Measurements from ENCODE around the gene DLGAP1. TPM values are rescaled to one million over a fixed set of nuclear protein-coding genes. Genes with fewer than 3 reads are reported as not detected.

The DLGAP1 gene
- total and polyA plus RNA-seq, 2 of the 8 experiments (the other 6 are each of a cell fraction or from before 2014, with no cell fraction given), result 11.8 to 16.9 TPM

DNA sequence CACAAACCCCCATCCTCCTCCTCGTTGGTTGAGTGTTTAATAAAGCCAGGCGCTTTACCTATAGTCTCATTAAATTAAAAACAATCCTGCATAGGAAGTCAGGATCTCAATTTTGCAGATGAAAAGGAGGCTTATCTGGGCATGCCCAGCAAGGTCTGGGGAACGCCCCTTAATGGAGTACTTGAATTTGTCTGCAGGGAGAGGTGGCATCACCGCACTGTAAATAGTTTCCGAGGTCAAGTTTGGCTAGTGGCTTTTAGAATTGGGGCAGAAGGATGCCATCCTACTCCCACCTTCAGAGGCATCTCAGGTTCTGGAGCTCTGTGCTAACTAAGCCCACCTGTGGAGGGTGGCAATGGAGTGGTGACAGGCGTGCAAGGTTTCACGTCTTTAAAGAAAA lies 855.9 kb downstream of the DLGAP1 start:
- Histone ChIP-seq H3K36me3 (ENCODE audit: control insufficient read depth in 2 of 4, insufficient read depth in 4 of 4, low read length in 3 of 4) (no peaks in the 10 kb centered on the region), H2BK5ac (ENCODE audit: low read depth, low read length) (peak overlapping the region; percentile 69; the same call in 1 of the 2 replicates), H2AK5ac (ENCODE audit: low read depth, low read length) (peak overlapping the region; percentile 43; the same call in 1 of the 2 replicates), H3K79me2 (ENCODE audit: control insufficient read depth in 1 of 2, insufficient read depth in 2 of 2, low read length in 2 of 2) (peaks cover 0 to 9% of the 10 kb centered on the region in 2 experiments; a peak in 2 of 4 replicates), H3K79me1 (ENCODE audit: low read depth, low read length) (no peaks in the 10 kb centered on the region), H2BK12ac (ENCODE audit: low read depth, low read length) (0 out of 2 replicates have a peak overlapping the region, but pooled peaks have one; percentile 11), H3K4me1 (replicated peaks in 1 of 4; ENCODE audit: control insufficient read depth in 3 of 4, insufficient read depth in 4 of 4, low read length in 3 of 4) (peaks cover 15 to 35% (median 24%) of the 10 kb centered on the region in 4 experiments; a peak in 6 of 7 replicates), H3K4ac (replicated peaks; ENCODE audit: insufficient read length, low read depth, low read length) (no peak overlapping the region), H3K9ac (replicated peaks in 1 of 4; ENCODE audit: extremely low read depth in 1 of 4, low read depth in 3 of 4, low read length in 3 of 4) (no peak overlapping the region), H3K14ac (ENCODE audit: insufficient read length) (no peak overlapping the region), H2AFZ (ENCODE audit: low read length) (no peak overlapping the region), H3K23me2 (ENCODE audit: low read depth, low read length) (peaks cover 4% of the 10 kb centered on the region), H2BK15ac (ENCODE audit: low read length) (no peak overlapping the region), H4K20me1 (replicated peaks in 1 of 2; ENCODE audit: control insufficient read depth in 1 of 2, insufficient read depth in 2 of 2, low read length in 2 of 2) (no peaks in the 10 kb centered on the region), H3K4me3 (ENCODE audit: extremely low read depth in 1 of 4, insufficient read depth in 2 of 4, low read depth in 3 of 4, low read length in 4 of 4) (no peak overlapping the region), H3K9me3 (ENCODE audit: insufficient read depth in 2 of 2, low read depth in 1 of 2, low read length in 1 of 2) (no peaks in the 10 kb centered on the region), H3K27ac (ENCODE audit: low read depth, low read length) (no peak overlapping the region), H4K91ac (replicated peaks; ENCODE audit: insufficient read length, low read length) (peak overlapping the region; percentile 67), H3K27me3 (replicated peaks in 1 of 4; ENCODE audit: control insufficient read depth in 3 of 4, extremely low read depth in 1 of 4, insufficient read depth in 3 of 4, low read length in 3 of 4) (no peaks in the 10 kb centered on the region), H4K5ac (ENCODE audit: insufficient read length, low read depth, low read length) (no peak overlapping the region), H3K4me2 (ENCODE audit: insufficient read depth in 1 of 2, low read depth in 2 of 2, low read length in 2 of 2) (no peak overlapping the region; a peak in 1 of 4 replicates), H2BK20ac (ENCODE audit: low read length) (peak overlapping the region; percentile 98), H3K56ac (replicated peaks; ENCODE audit: insufficient read length, low read depth, low read length) (no peak overlapping the region), H3K18ac (ENCODE audit: extremely low read depth, low read length) (peak overlapping the region; percentile 80; the same call in 1 of the 2 replicates), H4K8ac (ENCODE audit: extremely low read depth, insufficient read depth, low read length) (no peak overlapping the region), H3K23ac (ENCODE audit: insufficient read length) (no peak overlapping the region), H2BK120ac (replicated peaks; ENCODE audit: low read depth, low read length) (no peak overlapping the region)
- 91% methylated on average over 7 of the region's 7 CpGs; no CpG with 5 or more reads in 1 of the 2 experiments for WGBS, 2 experiments (ENCODE audit: extremely low coverage in 1 of 2, insufficient coverage in 1 of 2, insufficient read length in 1 of 2, insufficient replicate concordance in 2 of 2, low coverage in 1 of 2, low lambda C conversion rate in 2 of 2, missing lambda C conversion rate in 1 of 2)
- no peak for FAIRE-seq
- TF ChIP-seq, protein P1, sequence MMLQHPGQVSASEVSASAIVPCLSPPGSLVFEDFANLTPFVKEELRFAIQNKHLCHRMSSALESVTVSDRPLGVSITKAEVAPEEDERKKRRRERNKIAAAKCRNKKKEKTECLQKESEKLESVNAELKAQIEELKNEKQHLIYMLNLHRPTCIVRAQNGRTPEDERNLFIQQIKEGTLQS (IDR thresholded peaks at IDR 0.05; ENCODE audit: insufficient read depth, low read depth, low read length), result no peak
- TF ChIP-seq CTBP2 (IDR thresholded peaks at IDR 0.05; ENCODE audit: borderline replicate concordance, insufficient read depth, insufficient read length, low read length) (no peak), RAD21 (IDR thresholded peaks at IDR 0.05 in 1 of 2, conservative IDR thresholded peaks at IDR 0.05 in 1 of 2; ENCODE audit: low read depth in 2 of 2, low read length in 2 of 2) (no peak)
- TF ChIP-seq, protein P2, sequence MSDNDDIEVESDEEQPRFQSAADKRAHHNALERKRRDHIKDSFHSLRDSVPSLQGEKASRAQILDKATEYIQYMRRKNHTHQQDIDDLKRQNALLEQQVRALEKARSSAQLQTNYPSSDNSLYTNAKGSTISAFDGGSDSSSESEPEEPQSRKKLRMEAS (IDR thresholded peaks at IDR 0.05), result no peak
- POLR2A ChIA-PET (ENCODE audit: partially characterized antibody), result interaction anchor here (0.8 to 1.4 kb wide), 5 partner anchors 17 to 151 kb away, joined by 3 to 5 read pairs (median 4); no protein-coding TSS in a partner anchor
- CTCF ChIA-PET (ENCODE audit: partially characterized antibody), result interaction anchor here (0.6 to 5.6 kb wide), 6 partner anchors 10 to 1227 kb away, joined by 3 to 48 read pairs (median 3); no protein-coding TSS in a partner anchor
- DNase-seq (ENCODE audit: low read depth in 1 of 2, low spot score in 2 of 2), result no peak
